Measurements from ENCODE around the gene TMEM145.

Gene TMEM145

GRCh38 chr19:42278452-42279154 lies 34.5 kb upstream of the TMEM145 start:
- DNase-seq = no peak

GRCh38 chr19:42279155-42279901 lies 33.8 kb upstream of the TMEM145 start:
- no peak for DNase-seq

GRCh38 chr19:42279902-42280814 lies 33.0 kb upstream of the TMEM145 start:
- peak; percentile 93 for DNase-seq

GRCh38 chr19:42280815-42281145 lies 32.3 kb upstream of the TMEM145 start:
- DNase-seq = peak; percentile 67

- peak; percentile 77 for DNase-seq
Measured at GRCh38 chr19:42281146-42281826, 31.8 kb upstream of the TMEM145 start.

- DNase-seq = peak; percentile 36
Measured at GRCh38 chr19:42281827-42282762, 31.0 kb upstream of the TMEM145 start.

GRCh38 chr19:42282819-42283187 lies 30.3 kb upstream of the TMEM145 start:
- no peak for DNase-seq

GRCh38 chr19:42283188-42284065 lies 29.7 kb upstream of the TMEM145 start:
- peak; percentile 89 for DNase-seq

GRCh38 chr19:42284066-42284501 lies 29.0 kb upstream of the TMEM145 start:
- DNase-seq = peak; percentile 54

GRCh38 chr19:42284591-42285341 lies 28.3 kb upstream of the TMEM145 start:
- peak; percentile 13 for DNase-seq

GRCh38 chr19:42285541-42285941 lies 27.6 kb upstream of the TMEM145 start:
- no peak for DNase-seq

GRCh38 chr19:42285988-42286348 lies 27.1 kb upstream of the TMEM145 start:
- no peak for DNase-seq

GRCh38 chr19:42286349-42287016 lies 26.6 kb upstream of the TMEM145 start:
- DNase-seq = no peak

GRCh38 chr19:42287017-42287826 lies 25.9 kb upstream of the TMEM145 start:
- no peak for DNase-seq

GRCh38 chr19:42287827-42288107 lies 25.3 kb upstream of the TMEM145 start:
- DNase-seq = no peak

- no peak for DNase-seq
Measured at GRCh38 chr19:42288387-42288786, 24.7 kb upstream of the TMEM145 start.

- no peak for DNase-seq
Measured at GRCh38 chr19:42288881-42289555, 24.1 kb upstream of the TMEM145 start.

GRCh38 chr19:42289556-42290041 lies 23.5 kb upstream of the TMEM145 start:
- no peak for DNase-seq
